Endodermal cell (in vitro differentiated cells): ENCODE measurements around the gene GALNT1. TPM values are rescaled to one million over a fixed set of nuclear protein-coding genes. Genes with fewer than 3 reads are reported as not detected.
A peak's percentile ranks its signal among the peaks of the same experiment; 100 is the strongest.

Source experiments
- DNase-seq: peaks from one replicate; pipeline ENCODE4 v3.0.0-alpha.2; 2017
- H3K27ac ChIP-seq: 2 replicates; pipeline ENCODE4 v1.5.1; 2013; ENCODE audit warnings: mild to moderate bottlenecking, low read depth, low read length, moderate library complexity
- H3K27me3 ChIP-seq: 2 replicates; pipeline ENCODE4 v1.6.1; 2013; ENCODE audit warnings: mild to moderate bottlenecking, low read length, moderate library complexity; ENCODE audit not compliant: insufficient read depth, control insufficient read depth, poor library complexity, severe bottlenecking
- H3K36me3 ChIP-seq: 2 replicates; pipeline ENCODE4 v1.7.0; 2013; ENCODE audit warnings: mild to moderate bottlenecking, low read length, moderate library complexity; ENCODE audit not compliant: control insufficient read depth, insufficient read depth
- H3K4me1 ChIP-seq: one replicate; pipeline ENCODE4 v1.7.0; 2013; ENCODE audit warnings: low read length; ENCODE audit not compliant: control insufficient read depth, insufficient read depth
- H3K4me3 ChIP-seq: 2 replicates; pipeline ENCODE4 v1.5.1; 2013; ENCODE audit warnings: mild to moderate bottlenecking, low read length, moderate library complexity
- H3K9ac ChIP-seq: 2 replicates; pipeline ENCODE4 v1.6.1; 2013; ENCODE audit warnings: mild to moderate bottlenecking, low read length, moderate library complexity; ENCODE audit not compliant: poor library complexity, severe bottlenecking; ENCODE audit errors: extremely low read depth
- H3K9me3 ChIP-seq: 2 replicates; pipeline ENCODE4 v1.6.1; 2013; ENCODE audit warnings: mild to moderate bottlenecking, low read length, moderate library complexity; ENCODE audit not compliant: control insufficient read depth
- H3K27ac Mint-ChIP-seq: 2 replicates; pipeline ENCODE4 v1.8.0; 2020; ENCODE audit warnings: mixed read lengths
- H3K27me3 Mint-ChIP-seq: 2 replicates; pipeline ENCODE4 v1.8.0; 2021; ENCODE audit warnings: mild to moderate bottlenecking, mixed read lengths; ENCODE audit not compliant: insufficient read depth
- H3K36me3 Mint-ChIP-seq: 2 replicates; pipeline ENCODE4 v1.8.0; 2020; ENCODE audit warnings: low read depth, mixed read lengths
- H3K4me1 Mint-ChIP-seq: 2 replicates; pipeline ENCODE4 v1.8.0; 2020; ENCODE audit warnings: mixed read lengths
- H3K4me3 Mint-ChIP-seq: 2 replicates; pipeline ENCODE4 v1.8.0; 2020; ENCODE audit warnings: mild to moderate bottlenecking, moderate library complexity, mixed read lengths
- H3K9me3 Mint-ChIP-seq: 2 replicates; pipeline ENCODE4 v1.8.0; 2020; ENCODE audit warnings: mild to moderate bottlenecking, mixed read lengths
- CTCF ChIP-seq: fragments of 200-600 bp; sonication (generic); conservative IDR thresholded peaks from 2 replicates; pipeline ENCODE4 v1.5.0; 2021; ENCODE audit warnings: antibody characterized with exemption, mild to moderate bottlenecking
- WGBS, 2 experiments: methylation state at CpG; one replicate each; pipeline versions ENCODE4 v1.1.5 to v1.1.7; 2013; ENCODE audit warnings: missing lambda C conversion rate in 2 of 2, mixed read lengths in 1 of 2; ENCODE audit not compliant: insufficient coverage in 1 of 2, insufficient read length in 1 of 2; 5-methylcytosine and 5-hydroxymethylcytosine counted together
- total RNA-seq, 2 donors: library from RNA; stranded (reverse); fragmentation: NEBNext Ultra II Directional in 1 of 2; extraction: Animal tissue kit (Norgen Biotek cat#: 25700) in 1 of 2; gene quantifications; 2 replicates in 1 of 2; 3 replicates in 1 of 2; pipeline ENCODE4 v1.2.1, GENCODE V29; 2021

The GALNT1 gene
- total RNA-seq, 2 donors from 2014 or later = 82.5 to 102 TPM

- no peaks in the 10 kb centered on the region for H3K4me1 ChIP-seq
- TF ChIP-seq CTCF = no peak
- no peaks in the 10 kb centered on the region for H3K27me3 ChIP-seq
- H3K27me3 Mint-ChIP-seq = no peaks in the 10 kb centered on the region
- no peak overlapping the region for H3K4me3 Mint-ChIP-seq
- no peak overlapping the region for H3K27ac ChIP-seq
- peaks cover 34% of the 10 kb centered on the region for H3K36me3 Mint-ChIP-seq
- H3K9me3 ChIP-seq = peaks cover 41% of the 10 kb centered on the region
- peaks cover 29% of the 10 kb centered on the region for H3K9me3 Mint-ChIP-seq
- H3K27ac Mint-ChIP-seq = no peak overlapping the region
- peaks cover 18% of the 10 kb centered on the region for H3K4me1 Mint-ChIP-seq
- H3K36me3 ChIP-seq = no peaks in the 10 kb centered on the region
- H3K9ac ChIP-seq = no peak overlapping the region
- 94 to 100% methylated on average over 2 to 3 of the region's 3 CpGs for WGBS, 2 experiments
- no peak overlapping the region for H3K4me3 ChIP-seq
- DNase-seq = no peak
Measured at GRCh38 chr18:35604369-35604768, 22.8 kb downstream of the GALNT1 start.

GRCh38 chr18:35605686-35606417 lies 24.3 kb downstream of the GALNT1 start:
- H3K9me3 ChIP-seq = peaks cover 33% of the 10 kb centered on the region
- Mint-ChIP-seq H3K9me3 (peaks cover 23% of the 10 kb centered on the region), H3K27ac (no peak overlapping the region), H3K4me1 (peaks cover 30% of the 10 kb centered on the region), H3K36me3 (peaks cover 29% of the 10 kb centered on the region), H3K4me3 (no peak overlapping the region), H3K27me3 (no peaks in the 10 kb centered on the region)
- WGBS, 2 experiments = 91 to 100% methylated on average over 2 to 3 of the region's 3 CpGs
- no peaks in the 10 kb centered on the region for H3K36me3 ChIP-seq
- H3K4me3 ChIP-seq = no peak overlapping the region
- H3K4me1 ChIP-seq = peaks cover 4% of the 10 kb centered on the region
- DNase-seq = no peak
- H3K27me3 ChIP-seq = no peaks in the 10 kb centered on the region
- no peak overlapping the region for H3K9ac ChIP-seq
- no peak overlapping the region for H3K27ac ChIP-seq
- TF ChIP-seq CTCF = no peak

- Histone ChIP-seq H3K36me3 (no peaks in the 10 kb centered on the region), H3K4me3 (no peak overlapping the region), H3K9me3 (no peaks in the 10 kb centered on the region), H3K4me1 (peaks cover 8% of the 10 kb centered on the region), H3K27me3 (no peaks in the 10 kb centered on the region), H3K27ac (no peak overlapping the region), H3K9ac (no peak overlapping the region)
- H3K4me3 Mint-ChIP-seq = no peak overlapping the region
- H3K36me3 Mint-ChIP-seq = peaks cover under 1% of the 10 kb centered on the region
- TF ChIP-seq CTCF = no peak
- DNase-seq = no peak
- H3K27ac Mint-ChIP-seq = peak overlapping the region; percentile 46
- WGBS, 2 experiments = 100% methylated on average over 1 of the region's 1 CpG; no CpG with 5 or more reads in 1 of the 2 experiments
- no peaks in the 10 kb centered on the region for H3K9me3 Mint-ChIP-seq
- peaks cover 34% of the 10 kb centered on the region for H3K4me1 Mint-ChIP-seq
- no peaks in the 10 kb centered on the region for H3K27me3 Mint-ChIP-seq
Measured at GRCh38 chr18:35609236-35609635, 27.7 kb downstream of the GALNT1 start.
